ENCODE measurements around the gene HOXD1. TPM values are rescaled to one million over a fixed set of nuclear protein-coding genes. Genes with fewer than 3 reads are reported as not detected.

The HOXD1 gene
- total RNA-seq, 1 donor from 2014 or later = not detected

GRCh38 chr2:176147800-176148496, 40.5 kb upstream of the HOXD1 start:
- H3K36me3 Mint-ChIP-seq (ENCODE audit: unreplicated experiment) = no peaks in the 10 kb centered on the region
- H3K27ac Mint-ChIP-seq (ENCODE audit: unreplicated experiment) = no peak overlapping the region
- H3K27me3 Mint-ChIP-seq (ENCODE audit: unreplicated experiment) = peaks cover 43% of the 10 kb centered on the region
- H3K4me3 Mint-ChIP-seq (ENCODE audit: unreplicated experiment) = no peak overlapping the region
- H3K4me1 Mint-ChIP-seq (ENCODE audit: low read depth, unreplicated experiment) = no peaks in the 10 kb centered on the region
- no peak for TF ChIP-seq CTCF (IDR thresholded peaks at IDR 0.05; ENCODE audit: partially characterized antibody, unreplicated experiment)
- peaks cover 3% of the 10 kb centered on the region for H3K9me3 Mint-ChIP-seq (ENCODE audit: unreplicated experiment)
- no peak for DNase-seq

GRCh38 chr2:176148751-176149421, 39.6 kb upstream of the HOXD1 start:
- Mint-ChIP-seq H3K27ac (ENCODE audit: unreplicated experiment) (no peak overlapping the region), H3K36me3 (ENCODE audit: unreplicated experiment) (no peaks in the 10 kb centered on the region), H3K27me3 (ENCODE audit: unreplicated experiment) (peaks cover 45% of the 10 kb centered on the region), H3K9me3 (ENCODE audit: unreplicated experiment) (peaks cover 3% of the 10 kb centered on the region), H3K4me3 (ENCODE audit: unreplicated experiment) (no peak overlapping the region), H3K4me1 (ENCODE audit: low read depth, unreplicated experiment) (no peaks in the 10 kb centered on the region)
- no peak for TF ChIP-seq CTCF (IDR thresholded peaks at IDR 0.05; ENCODE audit: partially characterized antibody, unreplicated experiment)
- DNase-seq = no peak

GRCh38 chr2:176149481-176149938, 39.0 kb upstream of the HOXD1 start:
- Mint-ChIP-seq H3K27me3 (ENCODE audit: unreplicated experiment) (peaks cover 43% of the 10 kb centered on the region), H3K36me3 (ENCODE audit: unreplicated experiment) (no peaks in the 10 kb centered on the region), H3K4me3 (ENCODE audit: unreplicated experiment) (no peak overlapping the region), H3K9me3 (ENCODE audit: unreplicated experiment) (peaks cover 8% of the 10 kb centered on the region), H3K27ac (ENCODE audit: unreplicated experiment) (no peak overlapping the region), H3K4me1 (ENCODE audit: low read depth, unreplicated experiment) (no peaks in the 10 kb centered on the region)
- DNase-seq = no peak
- TF ChIP-seq CTCF (IDR thresholded peaks at IDR 0.05; ENCODE audit: partially characterized antibody, unreplicated experiment) = no peak

DNA sequence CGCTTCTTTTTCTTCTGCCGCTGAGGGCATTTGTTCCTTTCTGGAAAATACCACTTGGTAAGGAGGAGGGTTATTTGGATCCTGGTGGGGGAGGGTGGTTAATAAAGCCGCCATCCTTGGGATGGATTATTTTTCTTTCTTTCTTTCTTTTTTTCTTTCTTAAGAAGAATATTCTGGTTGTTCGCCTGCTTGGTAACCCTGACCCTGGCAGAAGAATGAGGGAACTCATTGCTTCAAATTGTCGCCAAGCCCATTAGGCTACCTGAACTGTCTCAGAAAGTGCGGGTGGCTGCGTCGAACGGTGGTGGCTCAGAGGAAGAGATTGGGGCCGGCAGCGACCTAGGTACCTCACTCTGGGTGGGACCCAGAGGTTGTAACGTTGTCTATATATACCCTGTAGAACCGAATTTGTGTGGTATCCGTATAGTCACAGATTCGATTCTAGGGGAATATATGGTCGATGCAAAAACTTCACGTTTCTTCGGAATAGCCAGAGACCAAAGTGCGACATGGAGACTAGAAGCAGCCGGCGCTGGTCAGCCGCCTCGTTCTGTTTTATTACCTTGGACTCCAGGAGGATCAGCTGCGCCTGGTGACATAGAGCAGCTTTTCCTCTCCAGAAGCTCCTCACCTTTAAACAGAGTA, 38.4 kb upstream of the HOXD1 start:
- no peak for TF ChIP-seq CTCF (IDR thresholded peaks at IDR 0.05; ENCODE audit: partially characterized antibody, unreplicated experiment)
- no peak overlapping the region for H3K27ac Mint-ChIP-seq (ENCODE audit: unreplicated experiment)
- H3K9me3 Mint-ChIP-seq (ENCODE audit: unreplicated experiment) = peaks cover 8% of the 10 kb centered on the region
- peaks cover 45% of the 10 kb centered on the region for H3K27me3 Mint-ChIP-seq (ENCODE audit: unreplicated experiment)
- H3K4me1 Mint-ChIP-seq (ENCODE audit: low read depth, unreplicated experiment) = no peaks in the 10 kb centered on the region
- no peaks in the 10 kb centered on the region for H3K36me3 Mint-ChIP-seq (ENCODE audit: unreplicated experiment)
- DNase-seq = no peak
- H3K4me3 Mint-ChIP-seq (ENCODE audit: unreplicated experiment) = no peak overlapping the region
